ENCODE measurements around the gene MRPS23. TPM values are rescaled to one million over a fixed set of nuclear protein-coding genes. Genes with fewer than 3 reads are reported as not detected.
"Not testable (repeated sequence)": the region's sequence is repeated elsewhere in the genome, so short reads cannot be mapped to it uniquely, and the experiment has no call there.

MRPS23 gene
- total and polyA plus RNA-seq, 2 of the 4 experiments (the other 2 are of a cell fraction): 23.5 to 37.3 TPM

GRCh38 chr17:57846056-57846945 is 3.5 kb downstream of the MRPS23 start:
- H3K14ac ChIP-seq (replicated peaks; ENCODE audit: low read depth, low read length); H3K36me3 ChIP-seq (ENCODE audit: control insufficient read depth, insufficient read depth, low read length); BruUV-seq (replicated peaks); intact Hi-C loops (cut with micrococcal nuclease); CTCF ChIA-PET; H2BK120ac ChIP-seq (ENCODE audit: low read depth, low read length); H2AK9ac ChIP-seq (replicated peaks; ENCODE audit: low read depth, low read length, poor library complexity); H3K4me3 ChIP-seq (ENCODE audit: insufficient read depth, low read depth, low read length); H3K18ac ChIP-seq (ENCODE audit: low read depth, low read length); H2BK5ac ChIP-seq (ENCODE audit: low read depth, low read length, poor library complexity, severe bottlenecking); H4K5ac ChIP-seq (ENCODE audit: low read depth, low read length); DNase-seq; H2AK5ac ChIP-seq (ENCODE audit: low read depth, low read length); in situ Hi-C loops (cut with MboI; ENCODE audit: low sequenced_read_pairs); H4K20me1 ChIP-seq (ENCODE audit: insufficient read depth, low read length); H4K91ac ChIP-seq (ENCODE audit: insufficient read depth, low read depth, low read length); H3K4me2 ChIP-seq (ENCODE audit: low read depth, low read length); POLR2A ChIA-PET (ENCODE audit: unreplicated experiment); H4K8ac ChIP-seq (ENCODE audit: low read depth in 2 of 2, low read length in 2 of 2); H3K4ac ChIP-seq (ENCODE audit: low read depth, low read length); ATAC-seq (ENCODE audit: low read depth); H3K9me1 ChIP-seq (ENCODE audit: insufficient read depth, low read length); H3K56ac ChIP-seq (ENCODE audit: extremely low read depth, insufficient read depth, low read length); H2BK20ac ChIP-seq (ENCODE audit: low read depth, low read length); H3K27ac ChIP-seq (ENCODE audit: insufficient read depth, low read length); H3K9me3 ChIP-seq (ENCODE audit: control insufficient read depth, insufficient read depth, low read length); H3K9ac ChIP-seq (ENCODE audit: low read depth, low read length); H2AFZ ChIP-seq (replicated peaks; ENCODE audit: low read length, poor library complexity); H2BK15ac ChIP-seq (ENCODE audit: low read depth, low read length); H3K27me3 ChIP-seq (ENCODE audit: control insufficient read depth, insufficient read depth, low read length); dilution Hi-C loops (cut with HindIII; ENCODE audit: low sequenced_read_pairs, unreplicated experiment); H3K4me1 ChIP-seq (ENCODE audit: control insufficient read depth, insufficient read depth, low read length); H3K23ac ChIP-seq (ENCODE audit: low read depth, low read length): not testable (repeated sequence)
- H3K79me1 ChIP-seq (ENCODE audit: low read depth in 1 of 2, low read length in 2 of 2): peaks cover 26 to 36% of the 10 kb centered on the region in 2 experiments
- WGBS, 2 experiments (ENCODE audit: extremely low coverage in 2 of 2, insufficient read length in 1 of 2): 100% methylated on average over 2 of the region's 32 CpGs; no CpG with 5 or more reads in 1 of the 2 experiments

Measured in IMR-90 (cell line).